Measurements from ENCODE around the gene CMTM7. TPM values are rescaled to one million over a fixed set of nuclear protein-coding genes. Genes with fewer than 3 reads are reported as not detected.

The CMTM7 gene
- total and polyA plus RNA-seq, 2 donors = 12.5 to 45.7 TPM

DNA sequence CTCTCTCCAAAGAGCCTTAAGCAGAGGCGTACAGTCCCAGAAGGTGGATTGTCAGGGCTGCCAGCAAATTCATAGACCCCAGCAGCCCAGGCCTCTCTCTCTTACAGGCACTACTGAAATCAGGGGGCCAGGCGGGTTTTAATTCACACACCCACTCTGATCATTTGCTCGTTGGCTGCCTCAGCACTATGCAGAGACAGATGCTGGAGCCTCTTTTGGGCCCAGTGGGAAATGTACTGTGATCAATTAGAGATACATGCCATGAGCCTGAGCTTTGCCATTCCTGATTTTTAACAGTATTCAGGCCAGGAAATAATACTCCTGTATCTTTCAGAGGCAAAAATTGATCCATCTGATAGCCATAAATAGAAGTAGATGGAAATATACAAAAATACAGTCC is 58.0 kb downstream of the CMTM7 start:
- H3K4me1 ChIP-seq (ENCODE audit: control insufficient read depth in 2 of 2, insufficient read depth in 2 of 2, low read length in 2 of 2) = no peaks in the 10 kb centered on the region
- no peaks in the 10 kb centered on the region for H3K27me3 ChIP-seq (ENCODE audit: control insufficient read depth in 2 of 2, insufficient read depth in 1 of 2, low read length in 1 of 2)
- no peak overlapping the region for H3K4me3 ChIP-seq (ENCODE audit: low read length in 2 of 2)
- H3K36me3 ChIP-seq (ENCODE audit: control insufficient read depth in 2 of 2, insufficient read depth in 2 of 2, low read length in 1 of 2) = peaks cover 38 to 41% of the 10 kb centered on the region in 2 donors
- DNase-seq (ENCODE audit: low read depth in 6 of 9, low spot score in 9 of 9) = no peak
- H3K9me3 ChIP-seq (ENCODE audit: control insufficient read depth in 2 of 2, insufficient read depth in 1 of 2, low read length in 1 of 2) = peaks cover 0 to 4% of the 10 kb centered on the region in 2 donors
- no peak overlapping the region for H3K27ac ChIP-seq (ENCODE audit: low read depth in 1 of 2, low read length in 1 of 2)
- WGBS = 99% methylated on average over 3 of the region's 3 CpGs

DNA sequence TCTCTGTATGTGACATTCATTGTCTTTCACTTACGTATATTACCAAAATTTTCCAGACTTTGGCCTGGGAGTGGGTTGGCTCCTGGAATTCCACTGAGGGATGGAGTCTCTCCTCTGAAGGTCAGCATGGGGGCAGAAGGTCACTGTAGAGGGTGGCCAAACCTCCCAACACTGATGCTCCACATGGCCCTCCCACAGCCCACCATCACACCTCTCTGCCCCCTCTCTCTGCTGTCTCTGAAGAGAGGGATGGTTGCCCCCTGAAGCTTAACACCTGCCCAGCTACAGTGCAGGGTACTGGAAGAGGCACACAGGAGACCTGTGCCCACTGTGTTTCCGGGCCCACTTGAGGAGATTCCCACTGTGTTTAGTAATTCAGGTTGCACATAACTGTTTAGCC is 58.8 kb downstream of the CMTM7 start:
- H3K36me3 ChIP-seq (ENCODE audit: control insufficient read depth in 2 of 2, insufficient read depth in 2 of 2, low read length in 1 of 2) = peaks cover 45 to 48% of the 10 kb centered on the region in 2 donors
- H3K9me3 ChIP-seq (ENCODE audit: control insufficient read depth in 2 of 2, insufficient read depth in 1 of 2, low read length in 1 of 2) = peaks cover 0 to 3% of the 10 kb centered on the region in 2 donors
- H3K27me3 ChIP-seq (ENCODE audit: control insufficient read depth in 2 of 2, insufficient read depth in 1 of 2, low read length in 1 of 2) = no peaks in the 10 kb centered on the region
- DNase-seq (ENCODE audit: low read depth in 6 of 9, low spot score in 9 of 9) = no peak
- peaks cover 0 to under 1% of the 10 kb centered on the region in 2 donors for H3K4me1 ChIP-seq (ENCODE audit: control insufficient read depth in 2 of 2, insufficient read depth in 2 of 2, low read length in 2 of 2)
- no peak overlapping the region for H3K4me3 ChIP-seq (ENCODE audit: low read length in 2 of 2)
- 98% methylated on average over 2 of the region's 2 CpGs for WGBS
- no peak overlapping the region for H3K27ac ChIP-seq (ENCODE audit: low read depth in 1 of 2, low read length in 1 of 2)

DNA sequence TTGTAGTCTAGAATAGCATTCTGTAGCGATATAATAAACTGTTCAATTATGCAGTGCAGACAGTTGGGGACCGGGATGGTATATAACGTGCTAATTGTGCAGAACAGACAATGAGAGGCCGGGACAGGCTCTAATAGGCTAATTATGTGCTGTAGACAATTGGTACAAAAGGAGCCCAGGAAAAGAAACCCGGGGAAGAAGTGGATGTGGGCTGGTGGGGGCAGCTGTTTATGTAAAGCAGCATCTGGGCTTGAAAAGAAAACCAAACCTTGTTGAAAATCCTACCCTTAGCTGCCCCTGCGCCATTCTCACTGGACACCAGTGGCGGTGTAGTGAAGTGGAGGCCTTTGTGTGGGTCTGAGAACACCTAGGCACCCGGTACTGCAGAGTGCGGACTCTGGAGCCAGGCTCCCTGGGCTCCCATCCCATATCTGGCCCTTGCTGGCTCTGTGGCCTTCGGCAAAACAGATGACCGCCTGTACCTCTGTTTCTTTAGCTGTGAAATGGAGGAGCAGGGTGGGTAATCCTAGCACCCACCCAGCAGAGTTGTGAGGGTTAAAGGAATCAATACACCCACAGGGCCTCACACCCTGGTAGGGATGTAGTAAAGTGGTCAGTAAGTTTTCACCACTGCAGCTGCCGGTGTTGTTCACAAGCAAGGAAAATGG is 59.5 kb downstream of the CMTM7 start:
- Histone ChIP-seq H3K4me1 (ENCODE audit: control insufficient read depth in 2 of 2, insufficient read depth in 2 of 2, low read length in 2 of 2) (peaks cover under 1 to 7% of the 10 kb centered on the region in 2 donors), H3K27me3 (ENCODE audit: control insufficient read depth in 2 of 2, insufficient read depth in 1 of 2, low read length in 1 of 2) (no peaks in the 10 kb centered on the region)

DNA sequence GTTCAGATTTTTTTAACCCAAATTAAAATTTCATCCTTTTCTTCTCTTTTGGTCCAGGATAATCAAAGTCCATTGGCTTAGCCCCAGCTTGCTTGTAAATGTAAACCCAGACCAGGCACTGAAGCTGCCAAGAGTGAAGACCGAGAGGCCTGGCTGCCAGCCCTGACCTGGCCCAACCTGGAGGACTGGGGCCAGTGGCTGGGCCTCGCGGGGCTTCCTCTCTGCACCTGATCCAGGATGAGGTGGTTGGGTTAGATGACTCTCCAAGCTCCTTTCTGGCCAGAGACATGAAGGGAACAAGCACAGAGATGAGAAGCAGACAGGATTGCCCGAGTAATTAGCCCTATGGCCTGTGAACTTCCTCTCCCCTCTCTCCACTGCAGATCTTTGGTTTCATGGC is 60.4 kb downstream of the CMTM7 start:
- H3K4me3 ChIP-seq (ENCODE audit: low read length in 2 of 2) = no peak overlapping the region
- peaks cover 8 to 16% of the 10 kb centered on the region in 2 donors for H3K4me1 ChIP-seq (ENCODE audit: control insufficient read depth in 2 of 2, insufficient read depth in 2 of 2, low read length in 2 of 2)

More for the DNA sequence above, 59.5 kb downstream of the CMTM7 start:
- 98% methylated on average over 12 of the region's 12 CpGs for WGBS
- H3K4me3 ChIP-seq (ENCODE audit: low read length in 2 of 2) = no peak overlapping the region
- H3K27ac ChIP-seq (ENCODE audit: low read depth in 1 of 2, low read length in 1 of 2) = no peak overlapping the region
- no peak for DNase-seq (ENCODE audit: low read depth in 6 of 9, low spot score in 9 of 9)
- peaks cover 43 to 51% of the 10 kb centered on the region in 2 donors for H3K36me3 ChIP-seq (ENCODE audit: control insufficient read depth in 2 of 2, insufficient read depth in 2 of 2, low read length in 1 of 2)
- H3K9me3 ChIP-seq (ENCODE audit: control insufficient read depth in 2 of 2, insufficient read depth in 1 of 2, low read length in 1 of 2) = no peaks in the 10 kb centered on the region

DNA sequence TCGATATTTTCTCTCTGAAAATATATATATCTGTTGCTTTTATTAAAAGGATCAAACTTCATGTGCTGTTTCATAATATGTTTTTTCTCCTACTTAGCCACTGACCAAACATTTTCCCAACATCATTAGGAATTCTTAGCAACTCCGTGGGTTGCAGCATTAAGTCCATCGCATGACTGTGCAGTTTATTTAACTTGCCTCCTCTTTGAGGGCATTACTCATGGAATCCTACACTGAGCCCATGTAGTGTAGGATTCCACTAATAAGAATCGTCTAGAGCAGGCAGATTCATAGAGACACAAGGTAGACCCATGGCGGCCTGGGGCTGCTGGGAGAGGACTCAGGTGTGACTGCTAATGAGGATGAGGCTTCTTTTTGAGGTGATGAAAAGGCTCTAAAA is 61.7 kb downstream of the CMTM7 start:
- DNase-seq (ENCODE audit: low read depth in 6 of 9, low spot score in 9 of 9) = no peak

More for the DNA sequence above, 60.4 kb downstream of the CMTM7 start:
- Histone ChIP-seq H3K36me3 (ENCODE audit: control insufficient read depth in 2 of 2, insufficient read depth in 2 of 2, low read length in 1 of 2) (peaks cover 46 to 56% of the 10 kb centered on the region in 2 donors), H3K27ac (ENCODE audit: low read depth in 1 of 2, low read length in 1 of 2) (no peak overlapping the region), H3K9me3 (ENCODE audit: control insufficient read depth in 2 of 2, insufficient read depth in 1 of 2, low read length in 1 of 2) (peaks cover 0 to 3% of the 10 kb centered on the region in 2 donors), H3K27me3 (ENCODE audit: control insufficient read depth in 2 of 2, insufficient read depth in 1 of 2, low read length in 1 of 2) (no peaks in the 10 kb centered on the region)
- DNase-seq (ENCODE audit: low read depth in 6 of 9, low spot score in 9 of 9) = no peak
- WGBS = 97% methylated on average over 4 of the region's 4 CpGs

DNA sequence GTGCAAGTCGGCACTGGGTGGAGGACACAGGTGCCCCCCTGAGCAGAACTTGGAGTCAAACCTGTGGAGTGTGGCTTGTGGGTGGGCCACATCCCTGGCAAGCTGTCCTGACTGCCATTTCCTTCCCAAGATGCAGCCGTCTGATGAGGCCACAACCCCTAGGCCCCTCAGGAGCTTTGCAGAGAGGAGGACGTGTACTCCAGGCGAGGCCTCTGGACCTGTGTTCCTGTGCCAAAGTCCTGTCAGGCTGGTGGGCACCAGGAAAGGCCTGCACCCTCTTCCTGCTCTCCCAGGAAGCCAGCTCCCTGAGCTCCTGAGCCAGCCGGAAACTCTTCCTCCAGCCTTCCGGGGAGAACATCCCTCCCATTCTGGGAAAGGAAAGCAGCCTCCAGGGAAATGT is 62.5 kb downstream of the CMTM7 start:
- Histone ChIP-seq H3K4me3 (ENCODE audit: low read length in 2 of 2) (no peak overlapping the region), H3K4me1 (ENCODE audit: control insufficient read depth in 2 of 2, insufficient read depth in 2 of 2, low read length in 2 of 2) (peaks cover 20 to 37% of the 10 kb centered on the region in 2 donors), H3K27ac (ENCODE audit: low read depth in 1 of 2, low read length in 1 of 2) (no peak overlapping the region), H3K27me3 (ENCODE audit: control insufficient read depth in 2 of 2, insufficient read depth in 1 of 2, low read length in 1 of 2) (no peaks in the 10 kb centered on the region), H3K36me3 (ENCODE audit: control insufficient read depth in 2 of 2, insufficient read depth in 2 of 2, low read length in 1 of 2) (peaks cover 39 to 54% of the 10 kb centered on the region in 2 donors), H3K9me3 (ENCODE audit: control insufficient read depth in 2 of 2, insufficient read depth in 1 of 2, low read length in 1 of 2) (peaks cover 0 to 3% of the 10 kb centered on the region in 2 donors)
- DNase-seq (ENCODE audit: low read depth in 6 of 9, low spot score in 9 of 9) = no peak
- WGBS = 95% methylated on average over 6 of the region's 6 CpGs

More for the DNA sequence above, 61.7 kb downstream of the CMTM7 start:
- peaks cover 45 to 56% of the 10 kb centered on the region in 2 donors for H3K36me3 ChIP-seq (ENCODE audit: control insufficient read depth in 2 of 2, insufficient read depth in 2 of 2, low read length in 1 of 2)
- peaks cover 15 to 30% of the 10 kb centered on the region in 2 donors for H3K4me1 ChIP-seq (ENCODE audit: control insufficient read depth in 2 of 2, insufficient read depth in 2 of 2, low read length in 2 of 2)
- WGBS = 98% methylated on average over 5 of the region's 5 CpGs
- H3K9me3 ChIP-seq (ENCODE audit: control insufficient read depth in 2 of 2, insufficient read depth in 1 of 2, low read length in 1 of 2) = peaks cover 0 to 3% of the 10 kb centered on the region in 2 donors
- H3K27me3 ChIP-seq (ENCODE audit: control insufficient read depth in 2 of 2, insufficient read depth in 1 of 2, low read length in 1 of 2) = no peaks in the 10 kb centered on the region
- no peak overlapping the region for H3K4me3 ChIP-seq (ENCODE audit: low read length in 2 of 2)
- no peak overlapping the region for H3K27ac ChIP-seq (ENCODE audit: low read depth in 1 of 2, low read length in 1 of 2)

DNA sequence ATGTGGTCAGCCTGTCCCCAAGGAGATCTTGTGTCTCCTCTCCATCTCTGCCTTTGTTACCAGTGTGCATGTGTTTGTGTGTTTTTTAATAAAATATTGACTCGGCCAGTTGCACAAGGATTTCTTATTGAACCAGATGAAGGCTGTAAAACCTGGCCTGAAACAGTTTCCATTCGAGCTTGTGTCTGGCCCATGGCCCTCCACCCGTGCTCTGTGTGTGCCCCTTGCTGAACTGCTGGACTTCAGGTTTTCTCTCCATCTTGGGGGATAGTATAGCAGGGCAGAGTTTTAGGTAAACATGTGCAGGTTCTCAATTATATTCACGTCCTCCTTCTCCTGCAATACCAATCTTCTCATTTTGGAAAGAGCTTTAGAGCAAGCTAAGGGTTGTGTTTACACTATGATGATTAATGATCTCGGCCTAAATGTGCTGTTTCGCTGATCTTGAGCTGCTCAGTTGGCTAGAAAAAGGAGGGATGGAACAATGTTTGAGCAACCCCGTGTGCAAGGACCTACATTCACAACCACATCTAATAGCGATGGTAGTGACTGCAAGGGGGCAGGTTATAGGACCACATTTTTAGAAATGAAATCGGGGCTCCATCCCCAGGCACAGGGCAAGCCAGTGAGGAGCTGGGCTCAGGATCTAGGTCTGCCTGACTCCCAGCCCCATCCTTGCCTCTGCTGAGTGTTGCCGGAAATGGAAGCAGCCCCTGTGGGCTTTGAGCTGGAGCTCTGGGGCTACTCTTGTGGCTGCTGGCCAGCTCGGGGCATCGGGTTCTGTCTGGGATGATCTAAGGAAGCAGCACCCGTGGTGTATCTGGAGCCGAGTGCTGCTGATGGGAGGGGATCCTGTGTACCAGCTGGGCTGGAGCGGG is 63.3 kb downstream of the CMTM7 start:
- no peaks in the 10 kb centered on the region for H3K27me3 ChIP-seq (ENCODE audit: control insufficient read depth in 2 of 2, insufficient read depth in 1 of 2, low read length in 1 of 2)
- H3K9me3 ChIP-seq (ENCODE audit: control insufficient read depth in 2 of 2, insufficient read depth in 1 of 2, low read length in 1 of 2) = peaks cover 0 to 3% of the 10 kb centered on the region in 2 donors
- H3K4me1 ChIP-seq (ENCODE audit: control insufficient read depth in 2 of 2, insufficient read depth in 2 of 2, low read length in 2 of 2) = peaks cover 29 to 46% of the 10 kb centered on the region in 2 donors
- DNase-seq (ENCODE audit: low read depth in 6 of 9, low spot score in 9 of 9) = no peak
- no peak overlapping the region for H3K27ac ChIP-seq (ENCODE audit: low read depth in 1 of 2, low read length in 1 of 2)
- no peak overlapping the region for H3K4me3 ChIP-seq (ENCODE audit: low read length in 2 of 2)
- H3K36me3 ChIP-seq (ENCODE audit: control insufficient read depth in 2 of 2, insufficient read depth in 2 of 2, low read length in 1 of 2) = peaks cover 38 to 47% of the 10 kb centered on the region in 2 donors
- WGBS = 96% methylated on average over 15 of the region's 15 CpGs

DNA sequence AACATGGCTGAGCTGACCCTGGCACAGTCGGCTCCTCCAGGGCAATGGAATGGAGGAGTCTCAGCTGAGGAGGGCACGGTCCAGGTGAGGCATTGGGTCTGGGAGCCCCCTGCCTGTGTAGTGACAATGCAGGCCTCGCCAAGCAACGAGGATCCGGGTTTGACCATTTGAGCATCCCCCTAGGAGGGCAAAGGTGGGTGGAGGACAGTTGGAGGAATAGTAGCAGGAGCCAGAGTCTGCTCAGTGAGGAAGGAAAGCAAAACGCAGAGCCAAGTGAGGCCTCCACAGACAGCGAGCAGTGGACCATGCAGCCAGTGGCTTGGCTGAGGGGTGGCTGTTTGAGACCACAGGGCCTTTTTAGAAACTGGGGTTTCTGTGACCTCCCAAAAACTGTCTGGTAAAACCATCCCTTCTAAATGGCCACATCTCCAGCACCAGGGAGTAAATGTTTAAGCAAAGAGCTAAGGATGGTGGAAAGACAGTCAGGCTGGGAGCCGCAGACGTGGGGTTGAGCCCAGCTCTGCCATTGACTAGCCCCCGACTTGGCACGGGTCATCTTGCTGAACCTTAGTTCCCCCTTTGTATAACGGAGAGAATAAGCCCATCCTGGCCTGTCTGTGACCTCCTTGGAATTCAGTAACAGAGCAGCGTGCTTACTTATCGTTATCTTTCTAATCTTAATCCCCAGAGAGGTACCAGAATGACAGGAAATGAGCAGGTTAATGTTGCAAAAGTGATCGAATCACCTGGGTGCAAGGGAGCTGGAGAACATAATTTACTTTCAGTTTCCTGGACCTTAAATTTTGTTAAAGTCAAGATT is 64.2 kb downstream of the CMTM7 start:
- peaks cover 34 to 54% of the 10 kb centered on the region in 2 donors for H3K4me1 ChIP-seq (ENCODE audit: control insufficient read depth in 2 of 2, insufficient read depth in 2 of 2, low read length in 2 of 2)
- peak in 1 of 9 donors; percentile 37 for DNase-seq (ENCODE audit: low read depth in 6 of 9, low spot score in 9 of 9)
- H3K9me3 ChIP-seq (ENCODE audit: control insufficient read depth in 2 of 2, insufficient read depth in 1 of 2, low read length in 1 of 2) = peaks cover 0 to 3% of the 10 kb centered on the region in 2 donors
- 88% methylated on average over 15 of the region's 15 CpGs for WGBS
- H3K27me3 ChIP-seq (ENCODE audit: control insufficient read depth in 2 of 2, insufficient read depth in 1 of 2, low read length in 1 of 2) = no peaks in the 10 kb centered on the region
- H3K27ac ChIP-seq (ENCODE audit: low read depth in 1 of 2, low read length in 1 of 2) = peak overlapping the region in 1 of 2 donors; percentile 46
- H3K36me3 ChIP-seq (ENCODE audit: control insufficient read depth in 2 of 2, insufficient read depth in 2 of 2, low read length in 1 of 2) = peaks cover 33 to 40% of the 10 kb centered on the region in 2 donors
- H3K4me3 ChIP-seq (ENCODE audit: low read length in 2 of 2) = no peak overlapping the region
